BJ (cell line): Measurements from ENCODE around the gene ELF4. TPM values are rescaled to one million over a fixed set of nuclear protein-coding genes. Genes with fewer than 3 reads are reported as not detected.

Experiments used
- CTCF ChIA-PET: fragments of 350-600 bp; formaldehyde crosslinking; extraction: SDS; loops from one replicate; lab custom pipeline; 2021; ENCODE audit warnings: antibody characterized with exemption, inconsistent platforms; lab: Yijun Ruan, JAX
- POLR2A ChIA-PET: fragments of 300-600 bp; sonication (Branson Sonifier 250); formaldehyde crosslinking; extraction: SDS; loops from one replicate; lab custom pipeline; 2021; ENCODE audit warnings: antibody characterized with exemption; lab: Charles Lee
- DNase-seq: peaks from one replicate; pipeline ENCODE4 v3.0.0-alpha.2; 2011; ENCODE audit warnings: low read depth
- H3K27me3 ChIP-seq: 2 replicates; pipeline ENCODE4 v1.6.0; 2011; ENCODE audit warnings: low read length; ENCODE audit not compliant: control insufficient read depth, insufficient read depth
- H3K36me3 ChIP-seq: 2 replicates; pipeline ENCODE4 v1.5.1; 2011; ENCODE audit warnings: low read length; ENCODE audit not compliant: control insufficient read depth, insufficient read depth
- H3K4me3 ChIP-seq: 2 replicates; pipeline ENCODE4 v1.5.1; 2011; ENCODE audit warnings: low read depth, mild to moderate bottlenecking, control low read depth, low read length
- polyA minus RNA-seq: library from RNA; depleted of rRNA, polyadenylated mRNA; stranded (reverse); fragments of >200 nt; gene quantifications from 2 replicates; pipeline ENCODE4 v1.2.3, GENCODE V29; 2011; rRNA and poly(A)+ RNA removed
- polyA plus RNA-seq: library from polyadenylated mRNA; depleted of rRNA; stranded (reverse); fragments of >200 nt; gene quantifications from 2 replicates; pipeline ENCODE4 v1.2.3, GENCODE V29; 2011; rRNA removed
- TF ChIP-seq, protein P1 (sequence below): IDR thresholded peaks from 2 replicates; pipeline ENCODE4 v1.5.1; 2011; ENCODE audit warnings: low read depth, mild to moderate bottlenecking, control low read depth, inconsistent platforms, low read length, moderate library complexity; ENCODE audit not compliant: insufficient read depth

Gene ELF4
- polyA plus RNA-seq (22.6 and 31.1 TPM in 2 replicates), polyA minus RNA-seq (38.5 and 39.9 TPM in 2 replicates)

DNA sequence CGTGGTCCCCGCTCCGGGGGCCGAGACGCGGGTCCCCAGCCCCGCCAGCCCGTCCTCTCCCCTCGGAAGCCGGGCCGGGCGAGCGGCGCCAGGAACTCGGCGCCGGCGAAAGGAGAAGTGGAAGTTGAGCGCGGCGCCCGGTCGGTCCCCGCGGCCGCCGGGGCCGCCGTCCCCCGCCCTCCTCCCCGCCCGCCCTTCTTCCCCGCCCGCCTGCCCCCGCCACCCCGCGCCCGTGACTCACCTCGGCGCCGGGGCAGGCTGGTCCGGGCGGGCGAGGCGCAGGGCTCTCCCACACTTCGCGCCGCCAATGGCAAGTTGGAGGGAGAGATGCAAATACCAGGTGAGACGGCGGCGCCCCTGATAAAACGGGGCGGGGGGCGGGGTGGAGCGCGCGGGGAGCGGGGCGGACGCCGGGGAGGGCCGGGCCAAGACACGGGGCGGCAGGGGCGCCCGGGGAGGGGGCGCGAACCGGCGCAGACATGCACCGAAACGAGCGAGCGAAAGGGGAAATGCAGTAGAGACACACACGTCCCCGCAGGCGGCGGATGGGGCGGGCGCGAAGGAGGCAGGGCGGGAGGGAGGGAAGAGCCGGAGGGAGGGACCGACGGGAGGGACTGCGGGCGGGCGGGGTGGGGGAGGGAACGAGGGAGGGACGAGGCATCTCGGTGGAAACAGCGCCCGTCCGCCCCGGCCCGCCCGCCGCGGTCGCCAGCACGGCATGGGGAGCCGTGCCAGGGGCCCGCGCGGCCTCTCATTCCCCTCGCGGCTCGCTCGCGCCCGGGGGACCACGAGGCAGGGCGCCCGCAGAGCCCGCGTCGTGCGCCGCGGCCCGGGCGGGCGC is at the start of gene ELF4:
ELF4 (minus strand) TSS at position 119 of the 841 bp plus-strand sequence. CDS start 29,167 bp downstream, outside the sequence.
- Histone ChIP-seq H3K27me3 (no peaks in the 10 kb centered on the region), H3K36me3 (no peaks in the 10 kb centered on the region), H3K4me3 (peak within 1 kb of the TSS; percentile 63)
- ChIA-PET POLR2A (interaction anchor here (0.6 kb wide), 1 partner anchor 88 kb away, joined by 3 read pairs; no protein-coding TSS in a partner anchor), CTCF (interaction anchor here (1.0 kb wide), 2 partner anchors 9 kb away, joined by 3 read pairs; no protein-coding TSS in a partner anchor)
- TF ChIP-seq, protein P1, sequence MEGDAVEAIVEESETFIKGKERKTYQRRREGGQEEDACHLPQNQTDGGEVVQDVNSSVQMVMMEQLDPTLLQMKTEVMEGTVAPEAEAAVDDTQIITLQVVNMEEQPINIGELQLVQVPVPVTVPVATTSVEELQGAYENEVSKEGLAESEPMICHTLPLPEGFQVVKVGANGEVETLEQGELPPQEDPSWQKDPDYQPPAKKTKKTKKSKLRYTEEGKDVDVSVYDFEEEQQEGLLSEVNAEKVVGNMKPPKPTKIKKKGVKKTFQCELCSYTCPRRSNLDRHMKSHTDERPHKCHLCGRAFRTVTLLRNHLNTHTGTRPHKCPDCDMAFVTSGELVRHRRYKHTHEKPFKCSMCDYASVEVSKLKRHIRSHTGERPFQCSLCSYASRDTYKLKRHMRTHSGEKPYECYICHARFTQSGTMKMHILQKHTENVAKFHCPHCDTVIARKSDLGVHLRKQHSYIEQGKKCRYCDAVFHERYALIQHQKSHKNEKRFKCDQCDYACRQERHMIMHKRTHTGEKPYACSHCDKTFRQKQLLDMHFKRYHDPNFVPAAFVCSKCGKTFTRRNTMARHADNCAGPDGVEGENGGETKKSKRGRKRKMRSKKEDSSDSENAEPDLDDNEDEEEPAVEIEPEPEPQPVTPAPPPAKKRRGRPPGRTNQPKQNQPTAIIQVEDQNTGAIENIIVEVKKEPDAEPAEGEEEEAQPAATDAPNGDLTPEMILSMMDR = no peak
- no peak for DNase-seq

DNA sequence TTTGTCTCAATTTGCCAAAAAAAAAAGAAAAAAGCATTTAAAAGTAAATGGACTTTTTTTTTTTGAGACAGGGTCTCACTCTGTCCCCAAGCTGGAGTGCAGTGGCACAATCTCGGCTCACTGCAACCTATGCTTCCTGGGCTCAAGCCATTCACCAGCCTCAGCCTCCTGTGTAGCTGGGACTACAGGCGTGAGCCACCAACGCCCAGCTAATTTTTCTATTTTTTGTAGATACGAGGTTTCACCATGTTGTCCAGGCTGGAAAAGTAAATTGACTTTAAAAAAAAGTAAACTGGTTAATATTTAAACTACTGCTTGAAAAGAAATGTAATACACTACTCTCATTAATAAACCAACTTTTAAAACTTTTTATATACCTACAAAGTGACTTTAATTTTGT is 49.5 kb upstream of the ELF4 start:
- Histone ChIP-seq H3K27me3 (no peaks in the 10 kb centered on the region), H3K4me3 (no peak overlapping the region), H3K36me3 (no peaks in the 10 kb centered on the region)
- TF ChIP-seq, protein P1 = no peak
- ChIA-PET CTCF (no interaction called here), POLR2A (no interaction called here)
- no peak for DNase-seq

DNA sequence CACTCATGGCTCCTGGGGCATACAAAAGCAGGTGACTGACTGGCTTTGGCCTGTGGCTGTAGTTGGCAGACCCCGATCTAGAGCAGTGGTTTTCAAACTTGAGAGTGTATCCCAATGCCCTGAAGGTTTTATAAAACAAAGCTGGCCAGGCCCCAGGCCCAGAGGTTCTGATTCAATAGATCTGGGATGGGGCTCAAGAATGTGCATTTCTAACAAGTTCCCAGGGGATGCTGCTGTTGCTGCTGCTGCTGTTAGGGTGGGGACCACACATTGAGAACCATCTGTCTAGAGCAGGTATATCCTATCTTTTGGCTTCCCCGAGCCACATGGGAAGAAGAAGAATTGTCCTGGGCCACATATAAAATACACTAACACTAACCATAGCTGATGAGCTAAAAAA is 48.0 kb upstream of the ELF4 start:
- Histone ChIP-seq H3K4me3 (no peak overlapping the region), H3K36me3 (no peaks in the 10 kb centered on the region), H3K27me3 (no peaks in the 10 kb centered on the region)
- POLR2A ChIA-PET = no interaction called here
- TF ChIP-seq, protein P1 = no peak
- CTCF ChIA-PET = interaction anchor here (0.5 kb wide), 1 partner anchor 50 kb away, joined by 4 read pairs; no protein-coding TSS in a partner anchor
- DNase-seq = no peak

DNA sequence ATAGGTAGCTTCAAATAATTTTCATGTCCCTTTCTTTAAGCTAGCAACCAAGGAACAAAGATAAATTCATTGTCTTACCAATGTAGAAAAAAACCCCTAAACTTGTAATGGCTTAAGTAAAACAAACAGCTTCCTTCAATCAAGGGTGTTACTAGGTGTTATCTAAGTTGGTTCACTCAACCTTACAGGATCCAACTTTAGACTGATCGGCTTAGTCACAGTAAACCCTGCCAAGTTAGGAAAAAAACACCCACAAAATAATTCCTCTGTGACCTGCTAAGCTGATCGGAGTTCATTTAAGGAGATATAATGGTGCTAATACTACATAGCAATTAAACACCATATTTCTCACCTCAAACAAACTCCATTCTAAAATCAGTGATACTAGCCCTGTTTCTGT is 45.3 kb upstream of the ELF4 start:
- TF ChIP-seq, protein P1 = no peak
- no peak for DNase-seq
- Histone ChIP-seq H3K27me3 (no peaks in the 10 kb centered on the region), H3K4me3 (no peak overlapping the region), H3K36me3 (no peaks in the 10 kb centered on the region)
- ChIA-PET CTCF (interaction anchor here (1.2 kb wide), 1 partner anchor 10 kb away, joined by 4 read pairs; no protein-coding TSS in a partner anchor), POLR2A (no interaction called here)

DNA sequence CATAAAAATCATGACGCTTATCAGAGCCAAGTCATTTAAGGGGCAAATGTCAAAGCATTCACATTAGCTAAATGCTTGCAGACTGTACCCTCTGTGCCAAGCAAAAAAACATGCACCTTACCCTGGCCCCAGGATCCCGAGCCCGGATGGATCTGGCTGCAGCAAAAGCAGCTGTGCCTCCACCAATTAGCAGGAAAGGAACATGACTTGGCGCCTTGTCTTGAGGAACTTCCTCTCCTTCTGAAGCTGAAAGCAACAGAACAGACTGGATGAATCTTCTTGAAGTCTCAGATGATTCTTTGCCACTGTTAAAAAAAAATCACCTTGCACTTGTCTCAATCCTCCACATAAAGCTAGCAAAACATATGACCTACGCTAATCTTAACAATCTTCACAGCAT is 37.3 kb upstream of the ELF4 start:
- CTCF ChIA-PET = interaction anchor here (1.3 kb wide), 1 partner anchor 68 kb away, joined by 3 read pairs; no protein-coding TSS in a partner anchor
- POLR2A ChIA-PET = no interaction called here

More for the DNA sequence above, 37.3 kb upstream of the ELF4 start:
- TF ChIP-seq, protein P1 = no peak
- Histone ChIP-seq H3K36me3 (no peaks in the 10 kb centered on the region), H3K27me3 (no peaks in the 10 kb centered on the region), H3K4me3 (no peak overlapping the region)
- DNase-seq = no peak
